SW 1271 (cell line): ENCODE data around the gene RAB26.

Source experiments
- DNase-seq, 2 experiments: peaks; one replicate each; lab custom pipeline; 2025; lab: John Stamatoyannopoulos, UW

The RAB26 gene

DNA sequence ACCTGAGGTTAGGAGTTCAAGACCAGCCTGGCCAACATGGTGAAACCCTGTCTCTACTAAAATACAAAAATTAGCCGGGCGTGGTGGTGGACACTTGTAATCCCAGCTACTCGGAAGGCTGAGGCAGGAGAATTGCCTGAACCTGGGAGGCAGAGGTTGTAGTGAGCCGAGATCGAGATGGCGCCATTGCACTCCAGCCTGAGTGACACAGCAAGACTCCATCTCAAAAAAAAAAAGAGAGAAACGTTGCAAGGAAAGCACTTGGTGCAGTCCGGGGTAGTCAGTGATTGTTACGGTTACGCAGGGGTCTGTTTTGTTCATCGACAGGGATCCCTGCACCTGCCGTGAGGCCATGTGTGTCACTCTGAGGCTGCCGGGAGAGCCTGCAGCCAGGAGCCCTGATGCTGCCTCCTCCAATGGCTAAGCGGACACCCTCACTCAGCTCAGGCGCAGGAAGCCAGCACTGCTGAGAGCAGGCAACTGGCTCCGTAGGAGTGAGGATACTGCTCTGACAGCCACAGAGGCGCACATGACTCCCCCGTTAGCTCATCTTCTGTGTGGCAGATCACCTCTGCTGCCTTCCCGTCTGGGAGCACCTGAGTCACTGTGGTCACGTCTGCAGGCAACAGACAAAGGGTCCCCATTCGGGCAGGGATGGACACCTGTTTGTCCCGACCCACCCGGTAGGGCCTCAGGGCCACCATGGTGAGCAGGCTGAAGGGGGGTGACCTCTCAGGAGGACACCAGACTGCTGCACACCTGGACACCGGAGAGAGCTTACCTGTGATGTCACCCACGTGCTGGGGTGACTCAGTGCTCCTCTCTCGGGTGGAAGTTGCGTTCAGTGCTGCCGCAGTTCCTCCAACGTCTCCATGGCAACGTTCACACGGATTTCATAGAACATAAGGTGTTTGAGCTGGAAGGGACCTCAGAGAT, 5.2 kb upstream of the RAB26 start:
- DNase-seq, result no peak

DNA sequence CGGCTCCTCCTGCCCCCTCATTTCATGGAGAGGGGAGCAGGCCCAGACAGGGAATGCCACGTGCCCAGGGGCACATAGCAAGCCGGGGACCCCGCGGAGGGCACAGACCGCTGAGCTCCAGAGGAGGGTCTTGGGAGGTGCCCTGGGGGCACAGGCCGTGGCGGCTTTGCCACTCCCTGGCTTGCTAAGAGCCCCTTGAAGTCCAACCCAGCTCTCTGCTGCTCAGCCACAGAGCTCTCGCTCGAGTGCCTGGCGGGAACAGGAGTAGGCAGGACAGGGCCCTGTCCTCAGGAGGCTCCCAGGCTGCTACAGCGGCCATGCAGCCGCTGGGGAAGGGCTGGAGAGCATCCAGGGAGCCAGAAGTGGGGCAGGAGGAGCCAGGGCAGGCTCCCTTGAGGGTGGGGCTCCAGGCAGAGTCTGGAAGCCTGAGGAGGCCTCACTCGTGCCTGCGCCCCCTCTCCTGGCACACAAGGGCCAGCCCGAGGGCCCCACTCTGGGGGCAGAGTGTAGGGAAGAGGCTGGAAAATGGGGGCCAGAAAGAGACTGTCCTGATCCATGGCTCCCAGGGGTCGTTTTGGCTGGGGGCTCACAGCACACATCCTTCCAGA, 4.4 kb upstream of the RAB26 start:
- DNase-seq, result no peak

GRCh38 chr16:2145843-2146242, 2.6 kb upstream of the RAB26 start:
- DNase-seq, result no peak

GRCh38 chr16:2147378-2147777, 1.0 kb upstream of the RAB26 start:
- no peak for DNase-seq

DNA sequence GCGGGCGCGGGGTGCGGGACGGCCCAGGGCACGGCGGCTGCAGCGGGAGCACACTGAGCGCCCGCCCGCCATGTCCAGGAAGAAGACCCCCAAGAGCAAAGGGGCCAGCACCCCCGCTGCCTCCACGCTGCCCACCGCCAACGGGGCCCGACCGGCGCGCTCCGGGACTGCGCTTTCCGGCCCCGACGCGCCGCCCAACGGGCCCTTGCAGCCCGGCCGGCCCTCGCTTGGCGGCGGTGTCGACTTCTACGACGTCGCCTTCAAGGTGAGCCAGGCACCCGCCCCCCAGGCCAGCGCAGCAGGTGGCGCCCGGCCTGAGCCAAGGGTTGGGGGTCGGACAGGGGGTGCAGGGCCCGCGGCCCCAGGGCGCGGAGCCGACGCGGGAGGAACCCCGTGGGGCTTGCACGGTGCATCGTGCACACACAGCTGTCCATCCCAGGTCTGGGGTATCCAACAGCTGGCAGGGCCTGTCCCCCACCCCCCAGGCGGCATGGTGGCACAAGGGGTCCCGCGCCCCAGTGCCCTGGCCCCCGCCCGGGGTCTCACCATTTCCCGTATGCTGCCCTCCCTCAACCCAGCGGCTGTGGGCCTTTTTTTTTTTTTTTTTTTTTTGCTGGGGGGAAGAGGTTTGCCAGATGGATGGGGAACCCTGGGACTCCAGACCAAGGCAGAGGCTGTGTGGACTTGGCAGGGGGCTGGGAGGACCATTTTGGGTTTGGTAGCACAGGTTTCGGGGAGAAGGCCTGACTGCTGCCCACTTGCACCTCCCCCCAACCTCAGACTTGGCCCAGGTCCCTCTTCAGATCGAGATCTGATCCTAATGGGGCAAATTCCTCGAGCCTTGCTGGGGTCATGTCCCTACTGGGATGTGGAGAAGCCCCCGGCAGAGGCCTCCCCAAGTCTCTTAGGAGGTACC, 547 bp downstream of the RAB26 start:
- no peak for DNase-seq

DNA sequence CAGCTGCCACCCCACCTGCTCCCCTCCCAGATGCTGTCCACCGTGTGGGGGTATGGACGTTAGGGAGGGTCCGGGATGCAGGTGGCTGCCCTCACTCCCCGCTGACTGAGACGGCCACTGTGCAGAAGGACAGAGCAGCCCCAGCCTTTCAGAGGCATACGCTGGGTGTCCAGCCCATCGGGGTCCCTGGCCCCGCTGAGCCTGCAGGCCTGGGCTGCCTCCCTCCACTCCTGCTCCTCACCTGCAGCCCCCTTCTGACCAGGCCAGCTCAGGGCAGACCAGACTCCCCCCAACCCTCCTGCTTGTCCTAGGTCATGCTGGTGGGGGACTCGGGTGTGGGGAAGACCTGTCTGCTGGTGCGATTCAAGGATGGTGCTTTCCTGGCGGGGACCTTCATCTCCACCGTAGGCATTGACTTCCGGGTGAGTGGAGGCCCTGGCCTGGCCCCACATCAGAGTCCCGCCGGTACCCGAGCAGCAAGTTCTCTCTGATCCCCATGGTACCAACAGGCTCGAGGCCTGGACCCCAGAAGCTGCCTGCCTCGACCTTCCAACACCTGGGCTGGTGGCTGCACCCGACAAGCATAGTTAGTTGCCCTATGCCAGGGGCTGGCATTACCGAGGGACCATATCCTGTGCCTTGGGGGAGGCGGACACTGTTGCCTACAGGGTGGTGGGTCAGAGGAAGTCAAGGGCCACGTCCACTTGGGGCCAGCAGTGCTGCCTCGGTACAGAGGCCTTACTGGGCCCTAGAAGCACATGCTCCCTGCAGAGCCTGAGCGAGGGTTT, 1.4 kb downstream of the RAB26 start:
- no peak for DNase-seq

DNA sequence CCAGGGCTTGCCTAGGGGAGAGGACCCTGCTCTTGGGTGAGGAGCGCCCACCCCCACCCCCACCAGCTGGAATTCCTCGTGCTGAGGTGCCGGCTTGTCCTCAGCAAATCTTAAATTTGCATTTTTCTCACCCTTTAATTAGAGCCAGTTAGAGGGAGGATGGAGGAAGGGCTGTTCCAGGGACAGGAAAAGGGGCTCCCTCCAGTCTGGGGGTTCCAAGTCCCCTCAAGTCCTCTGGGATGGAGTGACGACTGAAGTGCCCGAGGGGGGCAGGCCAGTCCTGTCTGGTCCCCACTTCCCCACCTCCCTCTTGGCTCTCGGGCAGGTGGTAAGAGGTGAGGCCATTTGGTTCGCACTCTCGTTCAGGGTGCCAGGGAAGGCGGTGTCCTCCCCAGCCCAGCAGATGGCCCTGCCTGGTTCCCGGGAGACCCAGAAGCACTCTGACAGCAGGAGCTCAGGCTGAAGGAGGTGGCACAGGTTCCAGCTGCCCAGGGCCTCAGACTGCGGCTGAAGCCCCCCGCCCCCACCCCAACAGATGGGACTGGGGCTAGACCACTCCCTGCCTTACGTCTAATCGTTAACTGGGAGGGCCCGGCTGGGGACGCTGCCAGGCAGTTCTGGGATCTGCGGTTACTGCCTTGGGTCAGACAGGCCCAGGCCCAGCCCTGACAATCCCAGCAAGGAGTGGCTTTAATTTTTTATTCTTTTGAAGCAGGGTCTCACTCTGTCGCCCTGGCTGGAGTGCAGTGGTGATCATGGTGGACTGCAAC, 2.2 kb downstream of the RAB26 start:
- DNase-seq, result no peak

DNA sequence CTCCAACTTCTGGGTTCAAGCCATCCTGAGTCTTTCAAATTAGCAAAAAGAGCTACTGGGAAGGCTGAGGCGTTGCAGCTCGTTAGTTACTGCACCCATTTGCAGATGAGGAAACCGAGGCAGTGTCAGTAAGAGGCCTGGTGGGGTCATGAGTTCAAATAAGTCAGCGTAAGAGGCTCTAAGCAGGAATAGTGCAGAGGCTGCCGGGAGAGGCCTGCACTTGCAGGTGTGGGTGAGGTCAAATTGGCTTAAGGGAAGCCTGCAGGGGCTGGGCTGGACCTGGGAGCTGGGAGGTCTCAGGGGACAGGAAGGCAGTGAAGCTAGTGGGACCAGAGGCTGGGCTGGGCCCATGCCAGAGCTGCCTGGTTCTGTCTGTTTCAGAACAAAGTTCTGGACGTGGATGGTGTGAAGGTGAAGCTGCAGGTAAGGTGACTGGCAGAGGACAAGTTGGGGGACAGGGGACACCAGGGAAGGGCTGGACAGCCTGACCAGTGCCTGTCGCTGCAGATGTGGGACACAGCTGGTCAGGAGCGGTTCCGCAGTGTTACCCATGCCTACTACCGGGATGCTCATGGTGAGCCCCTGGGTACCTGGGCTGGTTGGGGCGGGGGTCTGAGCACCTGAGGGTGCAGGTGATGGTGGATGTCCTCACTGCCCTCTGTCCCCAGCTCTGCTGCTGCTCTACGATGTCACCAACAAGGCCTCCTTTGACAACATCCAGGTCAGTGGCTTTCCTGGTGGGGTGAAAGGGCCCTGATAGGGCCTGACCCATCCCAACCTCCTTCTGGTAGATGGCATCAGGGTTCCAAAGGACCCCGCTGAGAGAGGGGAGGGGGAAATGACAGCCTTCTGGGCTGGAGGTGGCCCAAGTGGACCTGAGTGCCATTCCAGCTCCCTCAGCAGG, 3.0 kb downstream of the RAB26 start:
- DNase-seq, result no peak

- DNase-seq, result no peak
Measured at GRCh38 chr16:2152695-2153506, 4.5 kb downstream of the RAB26 start.

DNA sequence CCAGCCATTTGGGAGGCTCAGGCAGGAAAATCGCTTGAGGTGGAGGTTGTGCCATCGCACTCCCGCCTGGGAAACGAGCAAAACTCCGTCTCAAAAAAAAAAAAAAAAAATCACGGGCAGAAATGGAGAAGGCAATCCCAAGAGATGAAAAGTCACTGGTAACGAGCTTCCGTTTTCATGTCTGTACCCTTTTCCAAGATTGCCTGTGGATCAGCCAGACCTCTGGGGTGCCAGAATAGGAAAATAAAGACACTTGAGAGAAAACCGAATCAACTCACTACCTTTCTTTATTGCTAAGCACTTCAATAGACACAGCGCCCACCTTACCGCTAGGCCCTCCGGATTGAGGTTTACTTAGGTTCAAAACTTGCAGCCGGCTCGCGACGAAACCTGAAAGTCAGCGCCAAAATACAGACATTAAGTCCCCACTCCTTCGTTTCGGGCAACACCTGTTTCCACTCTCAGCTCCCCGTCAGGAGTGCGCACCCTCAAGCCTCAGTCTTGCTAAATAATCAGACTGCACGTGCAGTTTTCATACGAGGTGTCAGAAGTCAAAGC, 6.2 kb downstream of the RAB26 start:
- DNase-seq, result no peak

DNA sequence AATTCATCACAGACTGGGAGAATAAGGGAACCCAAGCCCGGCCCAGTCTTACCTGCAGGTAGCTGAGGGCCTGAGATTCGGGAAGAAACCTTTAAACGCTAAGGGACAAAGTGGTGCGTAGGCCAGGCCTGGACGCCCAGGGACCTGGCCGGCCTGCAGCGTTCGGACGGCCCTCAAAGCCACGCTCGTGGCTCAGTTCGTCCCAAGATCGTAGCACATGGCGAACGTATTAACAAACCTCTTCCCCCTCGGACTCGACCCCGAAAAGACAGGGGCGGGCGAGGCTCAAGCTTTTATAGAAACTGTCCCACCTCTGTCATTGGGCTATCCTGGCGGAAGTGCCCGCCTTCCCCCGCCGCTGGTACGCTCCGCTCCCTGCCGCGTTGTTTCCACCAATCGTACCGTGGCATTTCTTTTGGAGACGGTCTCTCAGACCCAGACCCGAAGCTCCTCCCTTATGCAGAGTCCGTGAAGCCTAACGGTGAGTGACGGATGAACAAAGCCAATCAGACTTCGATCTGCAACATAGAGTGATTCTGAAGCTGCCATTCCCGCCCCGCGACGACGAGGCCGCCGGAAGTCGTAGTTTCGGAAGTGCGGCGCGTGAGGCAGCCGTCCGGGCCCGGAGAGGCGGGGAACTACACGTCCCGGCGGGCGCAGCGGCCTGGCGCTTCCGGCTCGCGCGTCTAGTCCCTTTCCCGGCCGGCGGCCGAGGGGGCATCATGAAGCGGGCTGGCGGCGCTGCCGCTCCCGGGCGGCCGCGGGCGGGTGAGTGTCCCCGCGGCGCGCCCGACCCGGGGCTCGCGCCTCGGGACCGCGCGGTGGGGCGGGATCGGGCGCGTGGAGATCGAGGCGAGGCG, 6.9 kb downstream of the RAB26 start, which contains the start of gene TRAF7:
TSS of gene TRAF7 (plus strand) at position 692 of the 860 bp plus-strand sequence. CDS start 8,139 bp downstream, outside the sequence.
- peak; percentile 96 to 99 for DNase-seq

- no peak for DNase-seq
Measured at GRCh38 chr16:2155977-2156848, 7.8 kb downstream of the RAB26 start.

DNA sequence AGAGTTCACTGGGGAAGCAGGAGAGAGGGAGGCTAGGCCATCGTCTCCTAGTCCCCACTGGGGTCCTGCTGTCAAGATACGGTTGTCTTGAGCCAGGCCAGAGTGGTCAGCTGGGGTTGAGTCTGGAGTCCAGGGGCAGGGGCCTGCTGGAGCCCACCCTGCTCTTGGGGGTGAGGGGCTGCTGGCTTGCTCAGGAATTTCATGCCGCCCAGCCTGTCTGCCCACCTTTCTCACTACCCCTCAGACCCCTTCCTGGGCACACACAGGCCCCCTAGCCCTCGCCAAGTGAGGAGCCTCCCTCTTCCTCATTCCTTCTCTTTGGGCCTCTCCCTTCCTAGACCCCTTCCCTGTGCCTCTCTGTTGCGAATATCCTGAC, 8.4 kb downstream of the RAB26 start:
- no peak for DNase-seq

DNA sequence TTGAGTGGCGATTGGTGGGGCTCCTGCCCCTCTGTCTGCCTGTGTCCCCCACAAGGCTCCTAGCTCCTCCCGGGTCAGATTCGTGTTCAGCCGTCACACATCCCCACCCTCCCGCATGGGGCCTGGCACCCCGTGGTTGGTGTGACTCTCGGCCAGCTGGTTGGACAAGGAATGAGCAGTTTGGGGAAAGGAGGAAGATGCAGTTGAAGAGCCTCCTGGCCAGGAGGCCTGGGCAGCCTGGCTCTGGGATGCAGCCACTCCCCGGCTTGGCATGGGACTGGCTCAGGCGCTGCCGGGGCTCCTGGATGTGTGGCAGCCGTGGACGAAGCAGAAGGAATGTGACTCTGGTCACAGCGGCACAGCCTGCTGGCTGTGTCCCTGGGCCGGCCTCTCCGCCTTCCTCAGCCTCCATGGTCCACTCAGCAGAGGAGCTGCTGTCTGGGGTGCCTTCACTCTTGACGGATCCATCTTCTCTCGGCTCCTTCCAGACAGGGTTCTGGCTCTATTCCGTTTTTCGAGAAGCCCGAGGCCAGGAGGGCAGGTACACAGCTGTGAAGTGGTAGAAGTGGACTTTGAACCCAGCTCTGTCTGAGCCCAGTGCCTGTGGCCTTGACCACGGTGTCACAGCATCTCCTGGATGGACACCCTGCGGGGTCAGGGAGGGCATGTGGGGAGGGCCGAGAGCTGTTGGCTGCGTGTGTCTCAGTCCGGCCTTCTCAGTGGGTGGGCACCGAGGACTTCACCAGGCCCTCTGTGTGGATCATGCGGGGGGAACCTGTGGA, 9.2 kb downstream of the RAB26 start:
- no peak for DNase-seq

DNA sequence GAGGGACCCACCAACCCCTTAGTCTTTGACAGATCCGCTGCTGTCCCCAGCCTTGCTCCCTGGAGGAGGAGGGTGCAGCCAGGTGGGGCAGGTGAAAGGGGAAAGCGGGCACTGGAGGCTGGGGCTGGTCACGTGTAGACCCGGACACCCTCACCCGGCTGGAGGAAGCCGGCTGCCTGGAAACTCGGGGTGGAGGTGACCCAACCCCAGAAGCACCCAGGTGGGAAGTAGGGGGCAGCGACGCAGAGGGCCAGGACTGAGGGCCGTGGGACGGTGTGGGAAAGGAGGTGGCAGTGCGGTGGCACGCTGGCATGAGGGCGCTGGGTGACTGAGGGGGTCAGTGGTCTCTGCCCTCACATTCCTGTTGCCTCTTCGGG, 9.8 kb downstream of the RAB26 start:
- no peak for DNase-seq
